Common myeloid progenitor, CD34-positive (primary cell): Measurements from ENCODE around the gene LRP1B.

ENCODE experiments used
- CTCF ChIA-PET: fragments of 350-600 bp; sonication (Branson Sonifier 250); formaldehyde crosslinking; loops from one replicate; lab custom pipeline; 2021; ENCODE audit warnings: antibody characterized with exemption; lab: Charles Lee
- POLR2A ChIA-PET: fragments of 350-600 bp; sonication (Branson Sonifier 250); formaldehyde crosslinking; loops from one replicate; lab custom pipeline; 2021; ENCODE audit warnings: antibody characterized with exemption; lab: Charles Lee
- DNase-seq, 3 donors: peaks; one replicate each; pipeline versions ENCODE4 v3.0.0 to v3.0.0-alpha.2; 2013
- H3K27ac ChIP-seq, 2 experiments: 1 replicate in 1 of 2; 2 replicates in 1 of 2; pipeline ENCODE4 v1.7.0; 2013; ENCODE audit warnings: inconsistent platforms in 2 of 2, low read length in 2 of 2, mild to moderate bottlenecking in 2 of 2, low read depth in 1 of 2, moderate library complexity in 1 of 2; ENCODE audit not compliant: severe bottlenecking in 2 of 2, insufficient read depth in 1 of 2, poor library complexity in 1 of 2
- H3K27me3 ChIP-seq, 5 experiments: replicated peaks in 2 of 5; 1 replicate in 3 of 5; 2 replicates in 2 of 5; pipeline versions ENCODE4 v1.6.1 to v1.7.0; 2013; ENCODE audit warnings: low read length in 4 of 5, mild to moderate bottlenecking in 2 of 5, moderate library complexity in 2 of 5, inconsistent platforms in 1 of 5; ENCODE audit not compliant: insufficient read depth in 5 of 5, control insufficient read depth in 4 of 5
- H3K36me3 ChIP-seq, 4 experiments: 1 replicate in 2 of 4; 2 replicates in 2 of 4; pipeline versions ENCODE4 v1.6.1 to v1.7.0; 2013; ENCODE audit warnings: low read length in 3 of 4, control low read depth in 1 of 4, mild to moderate bottlenecking in 1 of 4; ENCODE audit not compliant: control insufficient read depth in 4 of 4, insufficient read depth in 4 of 4
- H3K4me1 ChIP-seq, 4 experiments: 1 replicate in 3 of 4; 2 replicates in 1 of 4; pipeline versions ENCODE4 v1.6.1 to v1.7.1; 2013; ENCODE audit warnings: low read length in 3 of 4, mild to moderate bottlenecking in 3 of 4, control low read depth in 1 of 4, inconsistent platforms in 1 of 4, moderate library complexity in 1 of 4; ENCODE audit not compliant: control insufficient read depth in 4 of 4, insufficient read depth in 4 of 4; ENCODE audit errors: control extremely low read depth in 1 of 4
- H3K4me3 ChIP-seq, 7 experiments: 1 replicate in 4 of 7; 2 replicates in 3 of 7; pipeline versions ENCODE4 v1.5.1 to v1.7.0; 2013; ENCODE audit warnings: mild to moderate bottlenecking in 7 of 7, low read length in 6 of 7, moderate library complexity in 6 of 7, inconsistent platforms in 2 of 7, low read depth in 2 of 7, control low read depth in 1 of 7; ENCODE audit not compliant: insufficient read depth in 4 of 7, control insufficient read depth in 1 of 7; ENCODE audit errors: extremely low read depth in 1 of 7
- H3K9me3 ChIP-seq, 5 experiments: 1 replicate in 4 of 5; 2 replicates in 1 of 5; pipeline versions ENCODE4 v1.6.1 to v1.7.1; 2013; ENCODE audit warnings: low read length in 4 of 5, mild to moderate bottlenecking in 2 of 5, inconsistent platforms in 1 of 5, low read depth in 1 of 5, moderate library complexity in 1 of 5; ENCODE audit not compliant: control insufficient read depth in 4 of 5, insufficient read depth in 2 of 5; ENCODE audit errors: control extremely low read depth in 1 of 5
- WGBS: methylation state at CpG from one replicate; pipeline ENCODE4 v1.1.5; 2013; ENCODE audit not compliant: insufficient coverage; 5-methylcytosine and 5-hydroxymethylcytosine counted together

LRP1B gene

GRCh38 chr2:141728886-141729285 lies 401.9 kb downstream of the LRP1B start:
- ChIA-PET CTCF (no interaction called here), POLR2A (no interaction called here)
- Histone ChIP-seq H3K27me3 (no peaks in the 10 kb centered on the region), H3K36me3 (no peaks in the 10 kb centered on the region), H3K4me1 (peaks cover 0 to 3% (median 0%) of the 10 kb centered on the region in 4 experiments), H3K4me3 (no peak overlapping the region), H3K27ac (no peak overlapping the region), H3K9me3 (no peaks in the 10 kb centered on the region)
- 94% methylated on average over 1 of the region's 1 CpG for WGBS
- peak in 1 of 3 donors; percentile 2 for DNase-seq

GRCh38 chr2:141728142-141728541 lies 402.7 kb downstream of the LRP1B start:
- 100% methylated on average over 1 of the region's 3 CpGs for WGBS
- no peak overlapping the region for H3K27ac ChIP-seq
- H3K36me3 ChIP-seq = no peaks in the 10 kb centered on the region
- ChIA-PET POLR2A (no interaction called here), CTCF (no interaction called here)
- H3K4me1 ChIP-seq = peaks cover 0 to 3% (median 0%) of the 10 kb centered on the region in 4 experiments
- H3K9me3 ChIP-seq = no peaks in the 10 kb centered on the region
- DNase-seq = no peak
- H3K27me3 ChIP-seq = no peaks in the 10 kb centered on the region
- no peak overlapping the region for H3K4me3 ChIP-seq

DNA sequence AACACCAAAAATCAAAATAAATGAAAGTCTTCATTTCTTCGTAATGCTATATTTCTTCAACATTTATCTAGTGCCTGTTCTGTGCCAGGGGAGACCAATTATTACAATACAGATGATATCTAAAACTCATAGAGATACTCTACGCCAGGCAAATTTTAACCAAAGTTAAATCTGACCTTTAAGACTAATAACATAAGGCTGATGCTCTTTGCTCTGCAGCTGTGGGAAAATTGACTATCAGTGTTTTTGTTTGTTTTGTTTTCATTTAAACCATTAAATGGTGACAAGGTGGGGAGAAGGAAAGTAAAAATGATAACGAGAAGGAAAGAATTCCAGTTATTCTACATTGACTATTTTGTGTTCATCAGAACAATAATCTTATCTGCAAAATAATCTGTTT lies 406.4 kb downstream of the LRP1B start:
- Histone ChIP-seq H3K27me3 (no peaks in the 10 kb centered on the region), H3K4me1 (peaks cover 0 to 3% (median 0%) of the 10 kb centered on the region in 4 experiments), H3K4me3 (no peak overlapping the region), H3K36me3 (no peaks in the 10 kb centered on the region), H3K27ac (no peak overlapping the region), H3K9me3 (no peaks in the 10 kb centered on the region)
- DNase-seq = no peak
- POLR2A ChIA-PET = no interaction called here
- no CpG with 5 or more reads among the region's 3 CpGs for WGBS
- CTCF ChIA-PET = no interaction called here

DNA sequence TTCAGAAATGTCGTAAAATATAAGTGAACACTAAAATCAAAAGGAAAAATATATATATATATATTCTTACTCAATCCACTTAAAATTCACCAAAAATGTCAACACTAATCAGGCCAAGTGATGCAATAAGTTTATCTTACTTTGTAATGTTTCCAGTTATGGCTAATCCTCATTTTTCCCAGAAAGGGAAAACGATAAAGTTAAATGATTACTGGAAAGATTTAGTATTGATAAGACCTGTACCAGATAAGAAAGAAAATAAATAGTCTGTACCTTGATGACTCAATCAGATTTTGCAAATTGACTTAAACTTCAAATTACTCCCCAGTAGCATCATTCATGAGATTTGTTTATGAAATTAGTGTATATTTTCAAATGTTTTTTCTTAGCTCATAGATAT lies 407.0 kb downstream of the LRP1B start:
- no peak for DNase-seq
- POLR2A ChIA-PET = no interaction called here
- Histone ChIP-seq H3K9me3 (no peaks in the 10 kb centered on the region), H3K36me3 (no peaks in the 10 kb centered on the region), H3K27me3 (no peaks in the 10 kb centered on the region), H3K4me1 (peaks cover 0 to under 1% (median 0%) of the 10 kb centered on the region in 4 experiments), H3K4me3 (no peak overlapping the region), H3K27ac (no peak overlapping the region)
- WGBS = no CpG with 5 or more reads among the region's 2 CpGs
- CTCF ChIA-PET = no interaction called here

GRCh38 chr2:141720476-141720875 lies 410.3 kb downstream of the LRP1B start:
- H3K36me3 ChIP-seq = no peaks in the 10 kb centered on the region
- no peak overlapping the region for H3K27ac ChIP-seq
- no peaks in the 10 kb centered on the region for H3K4me1 ChIP-seq
- CTCF ChIA-PET = no interaction called here
- H3K4me3 ChIP-seq = no peak overlapping the region
- no peaks in the 10 kb centered on the region for H3K9me3 ChIP-seq
- POLR2A ChIA-PET = no interaction called here
- no CpG with 5 or more reads among the region's 3 CpGs for WGBS
- no peaks in the 10 kb centered on the region for H3K27me3 ChIP-seq
- DNase-seq = no peak

GRCh38 chr2:141714496-141714895 lies 416.3 kb downstream of the LRP1B start:
- ChIA-PET CTCF (no interaction called here), POLR2A (no interaction called here)
- WGBS = 91% methylated on average over 1 of the region's 1 CpG

GRCh38 chr2:141711627-141712026 lies 419.2 kb downstream of the LRP1B start:
- Histone ChIP-seq H3K27me3 (peaks cover 0 to 3% (median 0%) of the 10 kb centered on the region in 5 experiments), H3K4me1 (no peaks in the 10 kb centered on the region), H3K4me3 (no peak overlapping the region), H3K36me3 (no peaks in the 10 kb centered on the region), H3K9me3 (no peaks in the 10 kb centered on the region), H3K27ac (no peak overlapping the region)
- POLR2A ChIA-PET = no interaction called here
- WGBS = 100% methylated on average over 1 of the region's 1 CpG
- DNase-seq = no peak
- CTCF ChIA-PET = no interaction called here

More at GRCh38 chr2:141714496-141714895, 416.3 kb downstream of the LRP1B start:
- Histone ChIP-seq H3K27ac (no peak overlapping the region), H3K4me3 (no peak overlapping the region), H3K9me3 (no peaks in the 10 kb centered on the region), H3K36me3 (no peaks in the 10 kb centered on the region), H3K27me3 (no peaks in the 10 kb centered on the region), H3K4me1 (no peaks in the 10 kb centered on the region)
- DNase-seq = no peak
